ENCODE results near the gene TEKT1. TPM values are rescaled to one million over a fixed set of nuclear protein-coding genes. Genes with fewer than 3 reads are reported as not detected.

TEKT1 gene
- 0.12 to 0.21 TPM in 2 of 5 replicates, not detected in the others for total RNA-seq (2022; extraction: Qiagen RNA extraction; ENCODE audit: low read depth)

DNA sequence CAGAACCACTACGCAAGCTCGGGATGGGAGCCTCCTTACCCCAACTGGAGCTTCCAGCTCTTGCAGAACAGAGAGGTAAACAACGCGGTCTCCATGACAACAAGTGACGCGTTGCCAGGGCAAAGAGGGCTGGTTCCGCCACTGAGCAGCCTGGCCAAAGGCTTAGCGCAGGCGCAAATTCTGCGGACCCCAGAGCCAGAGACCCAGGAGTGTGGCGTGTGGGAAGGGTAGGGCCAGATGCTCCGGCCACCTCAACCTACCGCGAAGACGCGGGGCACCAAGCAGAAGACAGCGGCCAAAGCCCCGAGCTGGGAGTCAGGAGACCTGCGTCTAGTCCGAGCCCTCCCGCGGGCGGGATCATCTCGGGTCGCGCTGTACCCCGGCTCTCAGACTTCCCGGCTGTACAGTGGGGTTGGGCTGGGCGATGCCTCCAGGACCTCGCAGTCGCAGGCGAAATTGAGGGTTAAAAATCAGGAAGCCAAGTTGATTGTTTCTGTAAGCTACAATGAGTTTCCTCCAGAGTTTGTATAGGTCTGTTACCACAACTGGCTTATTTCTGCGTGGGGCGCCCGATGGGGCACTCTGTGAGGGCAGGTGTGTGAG, at the start of gene TEKT1:
TEKT1 (minus strand) TSS at position 69 of the 603 bp plus-strand sequence. CDS start 1,353 bp downstream, outside the sequence.

GRCh38 chr17:6775871-6776405, 55.6 kb downstream of the TEKT1 start, which contains the start of gene FBXO39:
Gene FBXO39, plus strand, starts transcription at chr17:6776215. Its CDS starts 3,654 bp downstream, at chr17:6779869.

DNA sequence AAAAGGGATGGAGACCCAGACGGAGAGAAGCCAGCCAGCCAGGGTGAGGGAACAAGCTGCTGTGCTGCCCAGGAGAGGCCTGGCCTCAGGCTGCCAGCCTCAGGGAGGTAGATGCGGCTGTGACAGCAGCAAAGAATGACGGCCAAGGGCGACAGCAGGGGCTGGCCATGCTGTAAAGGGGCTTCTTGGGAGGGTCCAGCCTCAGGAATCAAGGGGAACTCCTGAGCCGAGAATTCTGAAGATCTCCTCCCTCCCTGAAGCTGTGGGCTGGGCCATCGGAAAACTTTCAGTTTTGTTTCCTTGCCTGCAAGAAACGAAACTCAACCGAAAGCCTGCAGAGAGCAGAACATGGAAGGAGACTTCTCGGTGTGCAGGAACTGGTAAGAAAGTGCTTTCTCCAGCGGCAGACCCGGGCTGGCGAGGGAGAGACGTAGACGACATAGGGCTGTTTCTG, 75.8 kb downstream of the TEKT1 start, which contains the start of gene XAF1:
XAF1 (plus strand) TSS at position 316 of the 454 bp plus-strand sequence; CDS start at position 349, 33 bp downstream.

Other genes starting within 250 kb of the TEKT1 start
- 14.4 to 20.8 TPM (median 18.3 TPM) in 5 replicates for gene KIAA0753, start 191.0 kb downstream of the TEKT1 start, total RNA-seq (2022; extraction: Qiagen RNA extraction; ENCODE audit: low read depth)
- gene TXNDC17, start 190.7 kb downstream of the TEKT1 start, total RNA-seq (2022; extraction: Qiagen RNA extraction; ENCODE audit: low read depth): 346 to 556 TPM (median 427 TPM) in 5 replicates
- gene MED31, start 180.1 kb downstream of the TEKT1 start, total RNA-seq (2022; extraction: Qiagen RNA extraction; ENCODE audit: low read depth): 22.3 to 32.6 TPM (median 28.9 TPM) in 5 replicates
- 1.6 to 3.1 TPM (median 2.9 TPM) in 5 replicates for gene C17orf100, start 180.0 kb downstream of the TEKT1 start, total RNA-seq (2022; extraction: Qiagen RNA extraction; ENCODE audit: low read depth)
- gene SLC13A5, start 118.4 kb downstream of the TEKT1 start, total RNA-seq (2022; extraction: Qiagen RNA extraction; ENCODE audit: low read depth): 0.11 to 0.40 TPM (median 0.20 TPM) in 4 of 5 replicates, not detected in the other
- 0.06 TPM in 1 of 5 replicates, not detected in the others for gene XAF1, start 75.7 kb downstream of the TEKT1 start, total RNA-seq (2022; extraction: Qiagen RNA extraction; ENCODE audit: low read depth)
- gene FBXO39, start 55.5 kb downstream of the TEKT1 start, total RNA-seq (2022; extraction: Qiagen RNA extraction; ENCODE audit: low read depth): not detected in 5 replicates
- not detected in 5 replicates for gene ALOX12, start 164.3 kb upstream of the TEKT1 start, total RNA-seq (2022; extraction: Qiagen RNA extraction; ENCODE audit: low read depth)
- gene RNASEK, start 180.9 kb upstream of the TEKT1 start, total RNA-seq (2022; extraction: Qiagen RNA extraction; ENCODE audit: low read depth): 408 to 509 TPM (median 429 TPM) in 5 replicates
- not detected in 5 replicates for gene BCL6B, start 191.3 kb upstream of the TEKT1 start, total RNA-seq (2022; extraction: Qiagen RNA extraction; ENCODE audit: low read depth)
- 5.7 to 13.1 TPM (median 10.9 TPM) in 5 replicates for gene SLC16A13, start 204.3 kb upstream of the TEKT1 start, total RNA-seq (2022; extraction: Qiagen RNA extraction; ENCODE audit: low read depth)
- gene SLC16A11, start 212.4 kb upstream of the TEKT1 start, total RNA-seq (2022; extraction: Qiagen RNA extraction; ENCODE audit: low read depth): not detected in 5 replicates
- not detected in 5 replicates for gene CLEC10A, start 248.5 kb upstream of the TEKT1 start, total RNA-seq (2022; extraction: Qiagen RNA extraction; ENCODE audit: low read depth)